ENCODE results near the gene TCOF1. TPM values are rescaled to one million over a fixed set of nuclear protein-coding genes. Genes with fewer than 3 reads are reported as not detected.

TCOF1 gene
- total RNA-seq, 1 donor from 2014 or later = 9.4 TPM

- DNase-seq (ENCODE audit: low spot score in 2 of 2) = no peak
- no peak for FAIRE-seq
Observed at GRCh38 chr5:150346592-150346991, 10.9 kb upstream of the TCOF1 start.

GRCh38 chr5:150347003-150347402 is 10.5 kb upstream of the TCOF1 start:
- FAIRE-seq (no peak), DNase-seq (ENCODE audit: low spot score in 2 of 2) (no peak)

GRCh38 chr5:150347451-150347850 is 10.0 kb upstream of the TCOF1 start:
- no peak for FAIRE-seq
- DNase-seq (ENCODE audit: low spot score in 2 of 2) = no peak

- FAIRE-seq (no peak), DNase-seq (ENCODE audit: low spot score in 2 of 2) (no peak)
Observed at GRCh38 chr5:150349681-150350275, 7.7 kb upstream of the TCOF1 start.

GRCh38 chr5:150350524-150351344 is 6.8 kb upstream of the TCOF1 start:
- FAIRE-seq (no peak), DNase-seq (ENCODE audit: low spot score in 2 of 2) (peak; percentile 61 to 66)

- FAIRE-seq (no peak), DNase-seq (ENCODE audit: low spot score in 2 of 2) (no peak)
Observed at GRCh38 chr5:150352244-150353031, 5.1 kb upstream of the TCOF1 start.

- FAIRE-seq (no peak), DNase-seq (ENCODE audit: low spot score in 2 of 2) (no peak)
Observed at GRCh38 chr5:150353032-150353675, 4.3 kb upstream of the TCOF1 start.

- FAIRE-seq (no peak), DNase-seq (ENCODE audit: low spot score in 2 of 2) (no peak)
Observed at GRCh38 chr5:150355791-150356190, 1.7 kb upstream of the TCOF1 start.

- DNase-seq (ENCODE audit: low spot score in 2 of 2) (no peak), FAIRE-seq (no peak)
Observed at GRCh38 chr5:150356575-150357294, 762 bp upstream of the TCOF1 start.

GRCh38 chr5:150358261-150359095 is 981 bp downstream of the TCOF1 start:
- FAIRE-seq (no peak), DNase-seq (ENCODE audit: low spot score in 2 of 2) (no peak)

GRCh38 chr5:150361301-150361700 is 3.8 kb downstream of the TCOF1 start:
- DNase-seq (ENCODE audit: low spot score in 2 of 2) = no peak
- no peak for FAIRE-seq

- no peak for DNase-seq (ENCODE audit: low spot score in 2 of 2)
- FAIRE-seq = no peak
Observed at GRCh38 chr5:150363185-150363584, 5.7 kb downstream of the TCOF1 start.

- no peak for FAIRE-seq
Observed at GRCh38 chr5:150364004-150364403, 6.5 kb downstream of the TCOF1 start.

GRCh38 chr5:150368526-150368925 is 11.0 kb downstream of the TCOF1 start:
- FAIRE-seq (no peak), DNase-seq (ENCODE audit: low spot score in 2 of 2) (no peak)

More at GRCh38 chr5:150364004-150364403, 6.5 kb downstream of the TCOF1 start:
- DNase-seq (ENCODE audit: low spot score in 2 of 2) = no peak

GRCh38 chr5:150372639-150373038 is 15.1 kb downstream of the TCOF1 start:
- FAIRE-seq = no peak

GRCh38 chr5:150374651-150375050 is 17.2 kb downstream of the TCOF1 start:
- DNase-seq (ENCODE audit: low spot score in 2 of 2) = no peak
- FAIRE-seq = no peak

More at GRCh38 chr5:150372639-150373038, 15.1 kb downstream of the TCOF1 start:
- no peak for DNase-seq (ENCODE audit: low spot score in 2 of 2)

GRCh38 chr5:150376799-150377771 is 19.6 kb downstream of the TCOF1 start:
- DNase-seq (ENCODE audit: low spot score in 2 of 2) (no peak), FAIRE-seq (no peak)
